HG02973 (cell line): Measurements from ENCODE around the gene FAM76A.

Experiments
- ATAC-seq: cut with Tn5 transposase; IDR thresholded peaks from one replicate; pipeline ENCODE4 v1.9.1; 2021; ENCODE audit warnings: moderate library complexity; ENCODE audit not compliant: unreplicated experiment

FAM76A gene

DNA sequence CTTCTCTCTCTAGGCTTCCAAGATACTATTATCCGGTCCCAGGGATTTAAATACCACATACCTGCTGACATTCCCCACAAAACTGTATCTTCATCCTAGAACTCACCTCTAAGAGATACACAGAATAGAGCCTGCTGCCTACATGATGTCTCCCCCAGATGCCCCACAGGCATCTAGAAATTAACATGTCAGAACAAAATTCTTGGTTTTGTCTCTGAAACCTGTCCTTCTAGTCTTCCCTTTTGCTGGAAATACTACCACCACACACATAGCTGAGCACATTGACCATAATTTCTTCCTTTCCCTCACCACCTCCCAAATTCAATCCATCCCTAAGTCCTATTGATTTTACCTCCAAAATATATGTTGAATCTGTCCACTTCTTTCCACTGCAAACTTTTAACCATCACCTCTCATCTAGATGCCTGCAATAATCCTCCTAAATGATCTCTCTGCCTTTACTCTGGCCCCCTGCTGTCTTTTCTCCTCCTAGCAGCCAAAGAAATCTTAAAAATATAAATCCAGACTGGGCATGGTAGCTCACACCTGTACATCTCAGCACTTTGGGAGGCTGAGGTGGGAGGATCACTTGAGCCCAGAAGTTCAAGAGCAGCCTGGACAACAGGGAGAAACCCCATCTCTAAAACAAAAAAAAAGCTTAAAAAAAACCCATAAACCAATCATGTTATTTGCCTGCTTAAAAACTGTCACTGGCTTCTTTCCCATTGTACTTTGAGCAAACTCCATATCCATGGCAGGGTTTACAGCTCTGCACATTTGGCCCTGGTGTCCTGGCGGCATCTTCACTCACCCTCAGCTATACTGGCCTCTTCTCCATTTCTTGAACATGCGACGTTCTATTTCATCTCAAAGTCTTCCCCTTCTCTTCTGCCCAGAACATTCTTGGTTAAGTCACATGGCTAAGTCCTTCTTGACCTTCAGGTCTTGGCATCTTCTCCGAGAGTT is 6.2 kb upstream of the FAM76A start:
- no peak for ATAC-seq

- ATAC-seq = no peak
Measured at GRCh38 chr1:27724961-27725373, 794 bp upstream of the FAM76A start.

DNA sequence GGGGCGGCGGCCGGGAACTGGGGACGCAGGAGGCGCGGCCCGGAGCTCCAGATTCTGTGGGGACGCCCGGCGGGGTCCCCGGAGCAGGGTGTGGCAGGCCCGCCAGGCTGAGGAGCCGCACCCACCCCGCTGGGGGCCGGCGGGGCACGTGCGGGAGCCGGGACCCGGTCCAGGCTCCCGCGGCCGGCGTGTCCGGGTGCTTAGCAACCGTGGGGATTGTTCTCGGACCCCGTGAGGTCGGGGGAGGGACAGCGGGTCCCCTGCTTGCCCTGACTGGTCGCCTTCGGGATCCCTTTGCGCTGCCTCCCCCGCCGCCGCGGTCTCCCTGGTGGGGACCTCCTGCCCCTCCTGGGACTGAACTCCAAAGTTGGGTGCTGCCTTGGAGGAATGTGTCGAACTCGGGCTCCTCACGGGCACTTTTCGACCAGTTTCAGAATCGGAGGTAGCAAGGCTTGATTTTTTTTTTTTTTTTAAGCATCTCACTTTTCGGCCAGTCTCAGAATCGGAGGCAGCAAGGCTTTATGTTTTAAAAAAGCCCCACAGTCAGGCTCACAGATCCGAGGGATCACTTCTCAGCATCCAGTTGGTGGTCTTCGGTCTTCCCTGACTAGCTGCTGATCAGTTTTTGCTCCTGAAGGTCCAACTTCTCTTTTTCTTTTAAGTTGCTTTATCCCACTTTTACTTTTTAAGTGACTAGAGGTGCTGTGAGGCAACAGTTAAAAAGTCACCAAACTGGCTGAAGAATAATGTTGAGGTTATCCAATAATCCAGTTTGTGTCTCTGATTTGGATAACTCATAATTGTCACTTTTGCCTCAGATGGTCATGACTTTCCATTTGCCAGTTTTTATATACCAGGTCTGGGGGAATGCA is 648 bp downstream of the FAM76A start:
- ATAC-seq = peak; percentile 23

GRCh38 chr1:27727126-27727525 is 1.4 kb downstream of the FAM76A start:
- no peak for ATAC-seq

- no peak for ATAC-seq
Measured at GRCh38 chr1:27736252-27736651, 10.5 kb downstream of the FAM76A start.

- ATAC-seq = no peak
Measured at GRCh38 chr1:27741121-27741520, 15.4 kb downstream of the FAM76A start.

- ATAC-seq = no peak
Measured at GRCh38 chr1:27744556-27744955, 18.8 kb downstream of the FAM76A start.

DNA sequence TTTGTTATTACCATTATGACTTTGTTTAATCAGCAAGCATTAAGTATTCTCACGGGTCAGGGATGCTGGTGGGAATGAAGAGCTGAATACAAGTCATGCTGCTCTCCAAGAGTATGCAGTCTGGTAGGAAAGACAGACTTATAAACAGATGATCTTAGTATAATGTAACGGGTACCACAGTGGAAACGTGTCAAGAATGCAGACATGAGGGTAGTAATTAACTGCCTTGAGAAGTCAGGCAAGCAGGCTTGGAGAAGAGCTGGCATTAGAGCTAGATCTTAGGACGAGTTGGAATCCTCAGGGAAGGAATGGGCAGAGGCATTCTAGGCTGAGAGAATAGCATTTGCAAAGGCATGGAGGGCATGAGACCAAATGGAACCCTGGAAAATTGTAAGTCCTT is 19.7 kb downstream of the FAM76A start:
- no peak for ATAC-seq

- ATAC-seq = no peak
Measured at GRCh38 chr1:27752360-27752759, 26.6 kb downstream of the FAM76A start.

DNA sequence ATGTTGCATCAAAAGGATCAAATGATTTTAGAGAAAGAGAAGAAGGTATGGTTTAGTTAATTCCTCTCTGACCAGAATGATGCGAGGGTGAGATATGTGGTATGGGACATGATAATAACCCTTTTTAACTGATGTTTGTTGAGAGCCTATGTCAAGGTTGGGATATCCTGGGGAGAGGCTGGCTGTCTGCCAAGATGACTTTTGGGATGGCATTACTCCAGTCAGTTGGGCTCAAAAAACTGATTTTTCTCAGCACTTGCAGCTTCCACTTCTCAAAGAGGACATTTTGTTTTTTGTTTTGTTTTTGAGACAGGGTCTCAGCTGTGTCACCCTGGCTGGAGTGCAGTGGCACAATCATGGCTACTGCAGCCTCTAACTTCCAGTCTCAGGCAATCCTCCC is 29.5 kb downstream of the FAM76A start:
- no peak for ATAC-seq

DNA sequence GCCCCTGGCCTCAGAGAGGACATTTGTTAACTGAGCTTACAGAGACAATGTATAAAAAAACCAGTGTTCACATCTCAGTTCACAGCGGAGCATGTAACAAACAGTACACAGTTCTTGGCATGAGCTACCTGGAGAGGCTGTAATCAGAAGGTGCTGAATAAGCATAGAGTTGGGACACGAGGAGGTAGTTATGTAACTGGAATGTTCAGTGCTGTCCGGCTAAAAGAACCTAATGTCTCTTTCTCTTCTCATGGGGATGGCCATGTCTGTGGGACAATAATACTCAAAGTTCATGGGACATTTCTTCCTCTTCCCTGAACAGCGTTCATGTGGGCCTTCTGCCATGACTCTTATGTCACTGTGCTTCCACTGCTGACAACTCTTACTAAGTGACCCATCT is 30.1 kb downstream of the FAM76A start:
- ATAC-seq = no peak

DNA sequence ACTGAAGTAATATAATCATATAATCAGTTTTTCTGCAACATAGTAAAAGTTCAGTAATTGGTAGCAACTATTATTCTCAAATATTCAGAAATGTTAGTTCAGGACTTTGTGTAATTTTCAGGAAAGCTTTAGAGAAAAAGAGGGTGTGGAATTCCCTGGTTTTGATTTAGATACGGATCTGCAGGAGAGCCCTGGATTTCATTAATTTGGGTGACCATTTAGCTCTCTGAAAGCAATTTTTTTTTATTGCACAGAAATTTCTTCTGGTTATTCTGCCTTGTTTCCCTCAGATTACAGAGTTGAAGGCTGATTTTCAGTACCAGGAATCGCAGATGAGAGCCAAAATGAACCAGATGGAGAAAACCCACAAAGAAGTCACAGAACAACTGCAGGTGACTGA is 33.5 kb downstream of the FAM76A start:
- ATAC-seq = no peak

DNA sequence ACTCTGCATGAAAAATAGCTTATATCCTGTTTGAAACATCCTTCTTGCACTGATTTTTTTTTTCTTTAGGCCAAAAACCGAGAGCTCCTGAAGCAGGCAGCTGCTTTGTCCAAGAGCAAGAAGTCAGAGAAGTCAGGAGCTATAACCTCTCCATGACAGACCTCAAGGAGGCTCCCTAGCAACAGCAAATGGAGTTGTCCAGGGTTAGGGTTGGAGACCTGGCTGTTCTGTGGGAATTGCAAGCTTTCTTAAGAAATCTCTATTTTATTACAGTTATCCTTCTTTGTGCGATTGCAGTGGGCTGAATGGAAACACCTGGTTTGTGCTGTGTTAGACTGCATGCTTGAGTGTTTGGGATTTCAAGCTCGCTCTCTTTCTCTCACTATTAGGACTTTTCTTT is 34.7 kb downstream of the FAM76A start:
- no peak for ATAC-seq

DNA sequence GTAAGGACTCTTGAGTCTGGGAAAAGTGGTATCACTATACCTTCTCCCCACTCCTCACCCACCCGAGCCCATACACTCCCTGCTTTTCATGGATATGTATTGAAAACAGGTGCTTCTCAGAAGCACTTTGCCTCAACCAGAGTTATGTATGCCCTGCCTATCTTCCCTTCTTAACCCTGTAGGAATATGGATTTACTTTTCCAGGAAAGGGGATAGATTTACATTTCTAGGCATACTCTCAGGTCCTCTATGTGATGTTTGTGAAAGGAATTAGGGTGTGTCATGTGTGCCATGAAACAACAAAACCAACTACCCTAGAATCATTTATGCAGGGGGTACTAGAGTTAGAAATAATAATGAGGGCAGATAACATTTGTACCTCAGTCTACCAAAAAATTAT is 36.3 kb downstream of the FAM76A start:
- no peak for ATAC-seq

DNA sequence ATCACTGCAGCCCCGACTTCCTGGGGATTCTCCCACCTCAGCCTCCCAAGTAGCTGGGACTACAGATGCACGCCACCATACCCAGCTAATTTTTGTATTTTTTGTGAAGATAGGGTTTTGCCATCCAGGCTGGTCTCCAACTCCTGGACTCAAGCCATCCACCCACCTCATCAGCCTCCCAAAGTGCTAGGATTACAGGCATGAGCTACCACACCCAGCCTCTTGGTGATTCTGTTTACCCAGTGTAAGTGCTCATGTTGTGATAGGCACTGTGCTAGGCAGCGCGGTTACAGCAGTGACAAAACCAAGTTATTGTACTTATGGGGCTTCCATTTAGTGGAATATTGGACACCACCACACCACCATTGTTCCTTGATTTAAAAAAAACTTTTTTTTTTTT is 37.6 kb downstream of the FAM76A start:
- no peak for ATAC-seq

DNA sequence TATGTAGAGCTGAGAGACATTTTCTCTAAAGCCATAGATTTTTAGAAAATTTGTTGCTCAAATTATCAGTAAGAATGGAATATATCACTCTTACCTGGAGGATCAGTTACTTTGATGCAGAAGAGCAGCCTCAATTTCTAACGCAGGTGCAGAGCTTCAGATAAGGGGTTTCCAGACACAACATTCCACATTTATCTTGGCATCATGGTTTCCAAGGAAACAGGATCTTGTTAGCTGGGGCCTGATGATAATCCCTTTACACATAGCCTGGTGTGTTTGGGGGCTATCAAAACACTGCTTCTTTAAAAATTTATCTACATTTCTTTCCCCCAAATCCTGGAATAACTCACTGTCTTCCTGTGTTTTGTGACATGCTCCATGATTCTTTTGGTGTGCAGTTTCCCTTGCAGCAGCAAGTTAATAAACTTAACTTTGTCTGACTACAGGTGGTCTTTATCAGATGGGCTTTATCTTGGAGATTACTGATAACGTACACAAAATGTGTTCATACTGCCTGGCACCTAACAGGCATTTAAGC is 44.6 kb downstream of the FAM76A start:
- ATAC-seq = no peak

- ATAC-seq = no peak
Measured at GRCh38 chr1:27772036-27772931, 46.5 kb downstream of the FAM76A start.

DNA sequence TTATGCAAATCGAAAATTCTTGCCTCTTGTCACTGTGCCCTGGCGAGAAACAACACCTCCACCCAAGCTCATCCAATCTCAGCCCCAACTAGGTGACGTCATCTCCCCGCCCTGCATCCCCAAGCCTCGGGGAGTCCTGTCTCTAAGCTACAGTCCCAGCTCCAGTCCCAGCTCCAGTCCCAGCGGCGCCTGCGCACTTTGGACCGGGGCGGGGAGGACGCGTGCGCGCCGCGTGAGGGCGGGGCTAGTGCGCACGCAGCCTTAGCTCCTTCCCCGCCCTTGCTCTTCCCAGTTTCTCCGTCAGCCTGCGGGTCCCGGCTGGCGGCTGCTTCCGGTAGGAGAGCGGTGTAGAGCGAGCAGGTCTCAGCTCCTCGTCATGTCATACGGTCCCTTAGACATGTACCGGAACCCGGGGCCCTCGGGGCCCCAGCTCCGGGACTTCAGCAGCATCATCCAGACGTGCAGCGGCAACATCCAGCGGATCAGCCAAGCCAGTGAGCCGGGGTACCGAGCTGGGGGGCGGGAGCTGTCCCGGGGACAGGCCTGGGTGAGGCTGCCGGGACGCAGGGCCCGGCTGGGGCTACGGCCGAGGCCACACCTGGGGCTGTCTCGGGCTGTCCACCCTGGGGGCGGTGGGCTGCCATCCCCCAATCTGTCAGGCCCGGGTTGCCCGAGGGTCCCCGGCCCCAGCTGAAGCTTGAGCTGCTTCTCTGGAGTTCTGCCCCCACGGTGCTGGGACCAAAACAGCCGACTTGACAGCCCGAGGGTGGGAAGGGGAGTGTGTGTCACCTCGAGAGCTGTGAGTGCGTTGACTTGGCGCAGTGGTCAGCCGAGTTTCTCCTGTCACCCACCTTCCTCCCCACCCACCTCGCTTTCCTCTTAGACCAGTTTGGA is 47.4 kb downstream of the FAM76A start, which contains the start of gene STX12:
STX12 (plus strand) TSS at position 288 of the 894 bp plus-strand sequence; CDS start at position 377, 89 bp downstream.
- peak; percentile 93 for ATAC-seq

DNA sequence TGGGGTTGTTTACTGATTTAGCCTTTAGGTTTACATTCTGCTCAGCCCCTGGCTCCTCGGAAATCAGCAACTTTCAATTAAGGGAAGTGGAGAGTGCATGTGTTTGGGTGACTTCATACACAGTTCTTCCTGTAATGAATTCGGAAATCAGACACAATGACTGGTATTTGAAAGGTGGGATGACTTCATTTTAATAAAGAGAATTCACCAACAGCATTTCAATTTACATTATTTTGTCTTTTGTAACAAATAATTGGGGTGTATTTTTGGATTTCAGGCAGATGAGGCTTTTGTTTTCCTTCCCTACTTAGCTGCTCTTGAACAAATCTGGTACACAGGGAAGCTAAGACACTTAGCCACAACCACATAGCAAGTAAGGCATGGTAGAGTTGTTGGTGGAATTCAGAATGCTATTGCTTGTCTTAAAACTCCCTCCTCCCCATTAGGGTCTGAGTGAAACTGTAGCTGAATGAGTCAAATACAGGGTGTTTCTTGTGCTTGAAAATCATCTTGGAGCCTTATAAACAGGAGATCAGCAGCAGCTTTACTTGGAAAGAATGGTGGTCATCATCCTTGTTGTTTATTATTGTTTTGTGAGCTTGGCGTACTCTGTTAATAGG is 48.2 kb downstream of the FAM76A start:
- ATAC-seq = no peak
